Measurements from ENCODE around the gene PARD6G.

The PARD6G gene

DNA sequence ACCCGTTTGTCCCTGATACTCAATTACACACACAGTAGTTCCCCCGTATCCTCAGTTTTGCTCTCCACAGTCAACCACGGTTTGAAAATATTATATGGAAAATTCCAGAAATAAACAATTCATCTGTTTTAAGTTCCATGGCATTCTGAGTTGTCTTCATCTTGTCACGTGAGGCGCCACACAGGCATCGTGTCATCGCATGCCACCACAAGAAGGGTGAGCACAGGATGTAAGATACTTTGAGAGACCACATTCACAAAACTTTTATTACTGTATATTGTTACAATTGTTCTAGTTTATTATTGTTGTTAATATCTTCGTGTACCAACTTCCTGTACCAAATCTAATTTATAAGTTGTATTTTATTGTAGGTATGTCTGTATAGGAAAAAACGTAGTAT, 120.5 kb downstream of the PARD6G start:
- TF ChIP-seq ZNF70 (CRISPR knock-in tag; IDR thresholded peaks at IDR 0.05), result no peak
- TF ChIP-seq ARNTL (CRISPR knock-in tag; IDR thresholded peaks at IDR 0.05; ENCODE audit: borderline replicate concordance, low read depth), result no peak
- TF ChIP-seq, protein P1, sequence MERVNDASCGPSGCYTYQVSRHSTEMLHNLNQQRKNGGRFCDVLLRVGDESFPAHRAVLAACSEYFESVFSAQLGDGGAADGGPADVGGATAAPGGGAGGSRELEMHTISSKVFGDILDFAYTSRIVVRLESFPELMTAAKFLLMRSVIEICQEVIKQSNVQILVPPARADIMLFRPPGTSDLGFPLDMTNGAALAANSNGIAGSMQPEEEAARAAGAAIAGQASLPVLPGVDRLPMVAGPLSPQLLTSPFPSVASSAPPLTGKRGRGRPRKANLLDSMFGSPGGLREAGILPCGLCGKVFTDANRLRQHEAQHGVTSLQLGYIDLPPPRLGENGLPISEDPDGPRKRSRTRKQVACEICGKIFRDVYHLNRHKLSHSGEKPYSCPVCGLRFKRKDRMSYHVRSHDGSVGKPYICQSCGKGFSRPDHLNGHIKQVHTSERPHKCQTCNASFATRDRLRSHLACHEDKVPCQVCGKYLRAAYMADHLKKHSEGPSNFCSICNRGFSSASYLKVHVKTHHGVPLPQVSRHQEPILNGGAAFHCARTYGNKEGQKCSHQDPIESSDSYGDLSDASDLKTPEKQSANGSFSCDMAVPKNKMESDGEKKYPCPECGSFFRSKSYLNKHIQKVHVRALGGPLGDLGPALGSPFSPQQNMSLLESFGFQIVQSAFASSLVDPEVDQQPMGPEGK (CRISPR knock-in tag; IDR thresholded peaks at IDR 0.05; ENCODE audit: borderline replicate concordance), result no peak
- no peak for TF ChIP-seq BACH2 (CRISPR knock-in tag; IDR thresholded peaks at IDR 0.05; ENCODE audit: borderline replicate concordance)
- no peak for TF ChIP-seq ZFP3 (CRISPR knock-in tag; IDR thresholded peaks at IDR 0.05)
- no peak for TF ChIP-seq PPARA (CRISPR knock-in tag; IDR thresholded peaks at IDR 0.05; ENCODE audit: borderline replicate concordance)
- no peak for TF ChIP-seq OSR1 (CRISPR knock-in tag; IDR thresholded peaks at IDR 0.05)
- no peak for TF ChIP-seq SNAI2 (CRISPR knock-in tag; IDR thresholded peaks at IDR 0.05)
- TF ChIP-seq ZFP30 (CRISPR knock-in tag; IDR thresholded peaks at IDR 0.05), result no peak
- no peak for ATAC-seq

DNA sequence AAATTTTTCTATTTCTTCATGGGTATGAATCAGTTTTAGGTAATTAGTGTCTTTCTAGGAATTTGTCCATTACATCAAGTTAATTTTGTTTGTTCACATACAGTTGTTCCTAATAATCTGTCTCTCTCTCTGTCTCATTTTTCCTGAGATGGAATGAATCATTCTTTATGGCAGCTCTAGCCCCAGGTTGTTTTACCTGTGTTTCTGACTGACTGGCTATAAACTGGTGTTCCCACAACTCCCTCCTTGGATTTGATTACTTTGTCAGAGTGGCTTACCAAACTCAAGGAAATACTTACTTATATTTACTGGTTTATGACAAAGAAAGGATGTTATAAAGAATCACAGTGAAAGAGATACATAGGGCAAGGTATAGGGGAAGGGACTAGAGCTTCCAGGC, 123.2 kb downstream of the PARD6G start:
- TF ChIP-seq CSDC2 (CRISPR knock-in tag; IDR thresholded peaks at IDR 0.05) (no peak), ZNF565 (CRISPR knock-in tag; conservative IDR thresholded peaks at IDR 0.05; ENCODE audit: low read depth) (no peak), ZNF70 (CRISPR knock-in tag; IDR thresholded peaks at IDR 0.05) (no peak), PPARA (CRISPR knock-in tag; IDR thresholded peaks at IDR 0.05; ENCODE audit: borderline replicate concordance) (no peak), ARNTL (CRISPR knock-in tag; IDR thresholded peaks at IDR 0.05; ENCODE audit: borderline replicate concordance, low read depth) (no peak), SNAI2 (CRISPR knock-in tag; IDR thresholded peaks at IDR 0.05) (no peak), RARB (CRISPR knock-in tag; IDR thresholded peaks at IDR 0.05) (no peak), ZNF8 (CRISPR knock-in tag; IDR thresholded peaks at IDR 0.05) (no peak)
- TF ChIP-seq, protein P1 (CRISPR knock-in tag; IDR thresholded peaks at IDR 0.05; ENCODE audit: borderline replicate concordance), result no peak

DNA sequence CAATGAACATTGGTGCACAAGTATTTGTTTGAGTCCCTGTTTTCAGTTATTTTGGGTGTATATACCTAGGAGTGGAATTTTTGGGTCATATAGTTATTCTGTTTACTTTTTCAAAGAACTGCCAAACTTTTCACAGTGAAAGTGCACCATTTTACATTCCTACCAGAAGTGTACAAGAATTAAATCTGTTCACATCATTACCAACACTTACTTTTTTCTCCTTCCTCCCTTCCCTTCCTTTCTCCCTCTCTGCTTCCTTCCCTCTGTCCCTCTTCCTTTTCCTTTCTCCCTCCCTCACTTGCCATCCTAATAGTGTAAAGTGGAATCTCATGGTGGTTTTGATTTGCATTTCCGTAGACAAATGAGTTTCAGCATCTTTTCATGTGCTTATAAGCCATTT, 126.4 kb downstream of the PARD6G start:
- ATAC-seq, result no peak
- no peak for TF ChIP-seq BACH2 (CRISPR knock-in tag; IDR thresholded peaks at IDR 0.05; ENCODE audit: borderline replicate concordance)
- TF ChIP-seq, protein P2, sequence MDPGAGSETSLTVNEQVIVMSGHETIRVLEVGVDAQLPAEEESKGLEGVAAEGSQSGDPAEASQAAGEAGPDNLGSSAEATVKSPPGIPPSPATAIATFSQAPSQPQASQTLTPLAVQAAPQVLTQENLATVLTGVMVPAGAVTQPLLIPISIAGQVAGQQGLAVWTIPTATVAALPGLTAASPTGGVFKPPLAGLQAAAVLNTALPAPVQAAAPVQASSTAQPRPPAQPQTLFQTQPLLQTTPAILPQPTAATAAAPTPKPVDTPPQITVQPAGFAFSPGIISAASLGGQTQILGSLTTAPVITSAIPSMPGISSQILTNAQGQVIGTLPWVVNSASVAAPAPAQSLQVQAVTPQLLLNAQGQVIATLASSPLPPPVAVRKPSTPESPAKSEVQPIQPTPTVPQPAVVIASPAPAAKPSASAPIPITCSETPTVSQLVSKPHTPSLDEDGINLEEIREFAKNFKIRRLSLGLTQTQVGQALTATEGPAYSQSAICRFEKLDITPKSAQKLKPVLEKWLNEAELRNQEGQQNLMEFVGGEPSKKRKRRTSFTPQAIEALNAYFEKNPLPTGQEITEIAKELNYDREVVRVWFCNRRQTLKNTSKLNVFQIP (CRISPR knock-in tag; IDR thresholded peaks at IDR 0.05; ENCODE audit: borderline replicate concordance, low read depth), result no peak
- TF ChIP-seq, protein P3, sequence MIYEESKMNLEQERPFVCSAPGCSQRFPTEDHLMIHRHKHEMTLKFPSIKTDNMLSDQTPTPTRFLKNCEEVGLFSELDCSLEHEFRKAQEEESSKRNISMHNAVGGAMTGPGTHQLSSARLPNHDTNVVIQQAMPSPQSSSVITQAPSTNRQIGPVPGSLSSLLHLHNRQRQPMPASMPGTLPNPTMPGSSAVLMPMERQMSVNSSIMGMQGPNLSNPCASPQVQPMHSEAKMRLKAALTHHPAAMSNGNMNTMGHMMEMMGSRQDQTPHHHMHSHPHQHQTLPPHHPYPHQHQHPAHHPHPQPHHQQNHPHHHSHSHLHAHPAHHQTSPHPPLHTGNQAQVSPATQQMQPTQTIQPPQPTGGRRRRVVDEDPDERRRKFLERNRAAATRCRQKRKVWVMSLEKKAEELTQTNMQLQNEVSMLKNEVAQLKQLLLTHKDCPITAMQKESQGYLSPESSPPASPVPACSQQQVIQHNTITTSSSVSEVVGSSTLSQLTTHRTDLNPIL (CRISPR knock-in tag; IDR thresholded peaks at IDR 0.05; ENCODE audit: low read depth), result no peak

More for the DNA sequence above, 123.2 kb downstream of the PARD6G start:
- no peak for ATAC-seq

DNA sequence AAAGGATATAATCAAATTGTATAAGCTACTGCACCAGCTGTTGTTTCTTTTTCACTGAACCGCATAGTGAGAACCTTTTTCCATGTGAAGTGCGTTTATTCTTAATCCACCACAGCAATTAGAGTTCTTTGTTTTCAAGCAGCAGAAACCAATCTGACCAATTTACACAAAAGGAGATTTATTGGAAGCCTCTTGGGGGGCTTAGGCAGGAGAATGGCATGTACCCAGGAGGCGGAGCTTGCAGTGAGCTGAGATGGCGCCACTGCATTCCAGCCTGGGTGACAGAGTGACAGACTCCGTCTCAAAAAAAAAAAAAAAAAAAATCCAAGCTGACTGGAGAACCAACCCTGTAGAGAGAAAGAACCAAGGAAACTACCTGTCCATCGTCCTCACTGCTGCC, 128.2 kb downstream of the PARD6G start:
- TF ChIP-seq ISL1 (CRISPR knock-in tag; IDR thresholded peaks at IDR 0.05) (no peak), GLIS3 (CRISPR knock-in tag; IDR thresholded peaks at IDR 0.05) (no peak), RARB (CRISPR knock-in tag; IDR thresholded peaks at IDR 0.05) (no peak)
- ATAC-seq, result no peak

DNA sequence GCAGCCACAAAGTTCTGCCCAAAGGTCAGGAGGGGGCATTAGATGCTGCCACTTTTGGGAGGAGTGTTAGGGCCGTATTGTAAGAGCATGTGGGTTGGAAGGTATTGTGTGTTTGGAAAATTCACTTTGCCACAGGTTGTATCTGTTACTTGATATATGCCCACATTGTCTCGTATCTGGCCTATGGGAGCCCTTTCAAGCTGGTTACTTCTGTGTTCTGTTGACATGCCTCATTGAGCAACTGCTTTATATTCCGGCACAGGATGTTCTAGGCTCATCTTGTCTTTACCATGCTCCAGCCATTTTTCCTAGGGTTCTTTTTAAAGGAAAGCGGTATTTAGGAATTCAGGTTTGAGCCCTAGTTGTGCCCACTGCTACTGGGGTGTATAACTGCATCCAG, 132.3 kb downstream of the PARD6G start:
- no peak for ATAC-seq
- TF ChIP-seq ZNF70 (CRISPR knock-in tag; IDR thresholded peaks at IDR 0.05) (no peak), GLIS3 (CRISPR knock-in tag; IDR thresholded peaks at IDR 0.05) (no peak), RARB (CRISPR knock-in tag; IDR thresholded peaks at IDR 0.05) (no peak), PPARA (CRISPR knock-in tag; IDR thresholded peaks at IDR 0.05; ENCODE audit: borderline replicate concordance) (no peak), OSR1 (CRISPR knock-in tag; IDR thresholded peaks at IDR 0.05) (no peak), BACH2 (CRISPR knock-in tag; IDR thresholded peaks at IDR 0.05; ENCODE audit: borderline replicate concordance) (no peak), CSDC2 (CRISPR knock-in tag; IDR thresholded peaks at IDR 0.05) (no peak), ZNF565 (CRISPR knock-in tag; conservative IDR thresholded peaks at IDR 0.05; ENCODE audit: low read depth) (no peak), ZFP30 (CRISPR knock-in tag; IDR thresholded peaks at IDR 0.05) (no peak), ISL1 (CRISPR knock-in tag; IDR thresholded peaks at IDR 0.05) (no peak), TOX (CRISPR knock-in tag; IDR thresholded peaks at IDR 0.05; ENCODE audit: borderline replicate concordance) (no peak), ARNTL (CRISPR knock-in tag; IDR thresholded peaks at IDR 0.05; ENCODE audit: borderline replicate concordance, low read depth) (no peak)
- TF ChIP-seq, protein P4, sequence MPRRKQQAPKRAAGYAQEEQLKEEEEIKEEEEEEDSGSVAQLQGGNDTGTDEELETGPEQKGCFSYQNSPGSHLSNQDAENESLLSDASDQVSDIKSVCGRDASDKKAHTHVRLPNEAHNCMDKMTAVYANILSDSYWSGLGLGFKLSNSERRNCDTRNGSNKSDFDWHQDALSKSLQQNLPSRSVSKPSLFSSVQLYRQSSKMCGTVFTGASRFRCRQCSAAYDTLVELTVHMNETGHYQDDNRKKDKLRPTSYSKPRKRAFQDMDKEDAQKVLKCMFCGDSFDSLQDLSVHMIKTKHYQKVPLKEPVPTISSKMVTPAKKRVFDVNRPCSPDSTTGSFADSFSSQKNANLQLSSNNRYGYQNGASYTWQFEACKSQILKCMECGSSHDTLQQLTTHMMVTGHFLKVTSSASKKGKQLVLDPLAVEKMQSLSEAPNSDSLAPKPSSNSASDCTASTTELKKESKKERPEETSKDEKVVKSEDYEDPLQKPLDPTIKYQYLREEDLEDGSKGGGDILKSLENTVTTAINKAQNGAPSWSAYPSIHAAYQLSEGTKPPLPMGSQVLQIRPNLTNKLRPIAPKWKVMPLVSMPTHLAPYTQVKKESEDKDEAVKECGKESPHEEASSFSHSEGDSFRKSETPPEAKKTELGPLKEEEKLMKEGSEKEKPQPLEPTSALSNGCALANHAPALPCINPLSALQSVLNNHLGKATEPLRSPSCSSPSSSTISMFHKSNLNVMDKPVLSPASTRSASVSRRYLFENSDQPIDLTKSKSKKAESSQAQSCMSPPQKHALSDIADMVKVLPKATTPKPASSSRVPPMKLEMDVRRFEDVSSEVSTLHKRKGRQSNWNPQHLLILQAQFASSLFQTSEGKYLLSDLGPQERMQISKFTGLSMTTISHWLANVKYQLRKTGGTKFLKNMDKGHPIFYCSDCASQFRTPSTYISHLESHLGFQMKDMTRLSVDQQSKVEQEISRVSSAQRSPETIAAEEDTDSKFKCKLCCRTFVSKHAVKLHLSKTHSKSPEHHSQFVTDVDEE (CRISPR knock-in tag; IDR thresholded peaks at IDR 0.05), result no peak
- TF ChIP-seq, protein P2 (CRISPR knock-in tag; IDR thresholded peaks at IDR 0.05; ENCODE audit: borderline replicate concordance, low read depth), result no peak
- TF ChIP-seq, protein P1 (CRISPR knock-in tag; IDR thresholded peaks at IDR 0.05; ENCODE audit: borderline replicate concordance), result no peak
